ENCODE measurements around the gene RAB7B. TPM values are rescaled to one million over a fixed set of nuclear protein-coding genes. Genes with fewer than 3 reads are reported as not detected.

The RAB7B gene
- total RNA-seq, 4 donors from 2014 or later: 0.26 to 22.5 (median 8.0) TPM

DNA sequence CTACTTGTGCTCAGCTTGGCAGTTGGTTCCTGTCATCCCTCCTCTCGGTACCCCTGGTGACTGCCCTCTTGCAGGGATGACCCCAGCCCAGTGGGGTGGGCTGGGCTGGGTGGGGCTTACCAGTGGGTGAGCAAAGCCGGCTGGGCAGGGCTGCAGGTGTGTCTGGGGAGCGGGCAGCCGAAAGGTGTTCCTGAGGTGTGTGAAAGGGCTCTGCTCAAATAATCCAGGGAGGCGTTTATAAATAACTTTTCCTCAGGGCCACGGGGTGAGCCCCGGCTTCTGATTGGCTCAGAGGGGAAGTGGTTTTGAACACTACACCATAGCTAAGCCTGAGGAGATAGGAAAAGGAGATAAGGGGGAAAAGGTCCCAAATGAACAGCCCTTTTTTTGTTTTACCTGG is 60.0 kb downstream of the RAB7B start, which contains the start of gene SLC26A9:
Gene SLC26A9, minus strand, starts transcription at position 212 of the 400 bp plus-strand sequence. CDS start 7,636 bp downstream, outside the sequence.
- H3K27ac ChIP-seq: no peak within 1 kb of the TSS
- no peaks in the 10 kb centered on the region for H3K4me1 ChIP-seq
- H3K9me3 ChIP-seq: no peaks in the 10 kb centered on the region
- H3K36me3 ChIP-seq: no peaks in the 10 kb centered on the region
- intact Hi-C loops (cut with DNase I; ENCODE audit: low total_unique reads): no loop called here
- TF ChIP-seq POLR2A (IDR thresholded peaks at IDR 0.05): no peak
- TF ChIP-seq, protein P1, sequence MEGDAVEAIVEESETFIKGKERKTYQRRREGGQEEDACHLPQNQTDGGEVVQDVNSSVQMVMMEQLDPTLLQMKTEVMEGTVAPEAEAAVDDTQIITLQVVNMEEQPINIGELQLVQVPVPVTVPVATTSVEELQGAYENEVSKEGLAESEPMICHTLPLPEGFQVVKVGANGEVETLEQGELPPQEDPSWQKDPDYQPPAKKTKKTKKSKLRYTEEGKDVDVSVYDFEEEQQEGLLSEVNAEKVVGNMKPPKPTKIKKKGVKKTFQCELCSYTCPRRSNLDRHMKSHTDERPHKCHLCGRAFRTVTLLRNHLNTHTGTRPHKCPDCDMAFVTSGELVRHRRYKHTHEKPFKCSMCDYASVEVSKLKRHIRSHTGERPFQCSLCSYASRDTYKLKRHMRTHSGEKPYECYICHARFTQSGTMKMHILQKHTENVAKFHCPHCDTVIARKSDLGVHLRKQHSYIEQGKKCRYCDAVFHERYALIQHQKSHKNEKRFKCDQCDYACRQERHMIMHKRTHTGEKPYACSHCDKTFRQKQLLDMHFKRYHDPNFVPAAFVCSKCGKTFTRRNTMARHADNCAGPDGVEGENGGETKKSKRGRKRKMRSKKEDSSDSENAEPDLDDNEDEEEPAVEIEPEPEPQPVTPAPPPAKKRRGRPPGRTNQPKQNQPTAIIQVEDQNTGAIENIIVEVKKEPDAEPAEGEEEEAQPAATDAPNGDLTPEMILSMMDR (IDR thresholded peaks at IDR 0.05): no peak
- DNase-seq: no peak
- H3K4me3 ChIP-seq: no peak within 1 kb of the TSS
- peaks cover 0 to 4% of the 10 kb centered on the region in 2 donors for H3K27me3 ChIP-seq

DNA sequence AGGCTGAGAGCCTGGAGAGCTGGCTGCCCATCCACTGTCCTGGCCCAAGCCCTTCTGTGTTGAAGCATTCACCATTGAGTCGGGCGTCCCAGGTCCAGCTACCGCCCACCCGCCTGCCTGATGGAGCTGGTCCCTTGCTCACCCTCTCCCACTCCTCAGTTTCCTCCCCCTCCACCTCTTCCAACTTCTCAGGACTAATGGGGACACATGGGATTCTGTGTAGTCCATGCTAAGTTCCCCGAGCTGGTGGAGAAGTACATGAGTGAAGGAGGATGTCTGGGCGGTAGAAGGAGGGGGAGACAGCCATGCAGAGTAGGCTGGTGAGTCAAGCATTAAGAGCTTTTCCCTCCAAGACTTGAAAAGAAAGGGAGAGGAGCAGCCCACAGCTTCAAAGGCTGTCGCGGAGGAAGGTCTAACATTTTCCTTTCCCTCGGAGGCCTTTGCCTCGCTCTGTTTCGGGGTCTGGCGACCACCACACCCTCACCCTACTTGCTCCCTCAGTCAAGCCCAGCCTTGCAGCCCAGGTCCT is 60.5 kb downstream of the RAB7B start:
- Histone ChIP-seq H3K4me1 (no peaks in the 10 kb centered on the region), H3K27me3 (peaks cover 0 to 4% of the 10 kb centered on the region in 2 donors), H3K36me3 (no peaks in the 10 kb centered on the region), H3K9me3 (no peaks in the 10 kb centered on the region), H3K4me3 (no peak overlapping the region), H3K27ac (no peak overlapping the region)
- intact Hi-C loops (cut with DNase I; ENCODE audit: low total_unique reads): no loop called here
- DNase-seq: no peak
- no peak for TF ChIP-seq POLR2A (IDR thresholded peaks at IDR 0.05)
- TF ChIP-seq, protein P1 (IDR thresholded peaks at IDR 0.05): no peak

DNA sequence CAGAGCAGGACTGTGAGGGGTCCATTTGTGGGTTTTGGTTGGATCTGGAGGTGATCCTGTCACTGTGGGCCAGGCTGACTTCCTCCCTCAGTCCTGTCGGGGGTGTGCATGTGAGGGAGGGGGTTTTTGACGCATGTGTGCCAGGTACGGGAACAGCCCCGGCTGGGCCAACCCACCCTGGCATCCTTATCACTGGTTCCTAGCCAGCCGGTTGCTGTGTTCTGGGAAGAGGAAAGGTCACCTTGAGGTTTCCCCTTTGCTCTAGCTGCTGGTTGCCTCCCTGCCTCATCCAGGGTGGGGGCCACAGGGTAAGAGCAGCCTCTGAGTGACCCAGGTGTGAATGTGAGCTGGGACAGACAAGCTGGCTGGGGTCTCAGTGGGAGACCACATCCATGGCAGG is 62.5 kb downstream of the RAB7B start:
- Histone ChIP-seq H3K27ac (no peak overlapping the region), H3K4me1 (no peaks in the 10 kb centered on the region), H3K27me3 (peaks cover 0 to 4% of the 10 kb centered on the region in 2 donors), H3K36me3 (no peaks in the 10 kb centered on the region), H3K4me3 (no peak overlapping the region), H3K9me3 (no peaks in the 10 kb centered on the region)
- no peak for TF ChIP-seq POLR2A (IDR thresholded peaks at IDR 0.05)
- TF ChIP-seq, protein P1 (IDR thresholded peaks at IDR 0.05): no peak
- intact Hi-C loops (cut with DNase I; ENCODE audit: low total_unique reads): no loop called here
- no peak for DNase-seq

- Histone ChIP-seq H3K27me3 (peaks cover 0 to 4% of the 10 kb centered on the region in 2 donors), H3K9me3 (no peaks in the 10 kb centered on the region), H3K27ac (no peak overlapping the region), H3K36me3 (no peaks in the 10 kb centered on the region), H3K4me3 (no peak overlapping the region), H3K4me1 (no peaks in the 10 kb centered on the region)
- intact Hi-C loops (cut with DNase I; ENCODE audit: low total_unique reads): no loop called here
- DNase-seq: no peak
- TF ChIP-seq, protein P1 (IDR thresholded peaks at IDR 0.05): no peak
- TF ChIP-seq POLR2A (IDR thresholded peaks at IDR 0.05): no peak
Measured at GRCh38 chr1:205939690-205940330, 63.4 kb downstream of the RAB7B start.

- no peak for DNase-seq
- no peaks in the 10 kb centered on the region for H3K4me1 ChIP-seq
- intact Hi-C loops (cut with DNase I; ENCODE audit: low total_unique reads): no loop called here
- TF ChIP-seq, protein P1 (IDR thresholded peaks at IDR 0.05): no peak
- TF ChIP-seq POLR2A (IDR thresholded peaks at IDR 0.05): no peak
- H3K27ac ChIP-seq: no peak overlapping the region
- no peaks in the 10 kb centered on the region for H3K36me3 ChIP-seq
- H3K9me3 ChIP-seq: no peaks in the 10 kb centered on the region
- peaks cover 0 to 4% of the 10 kb centered on the region in 2 donors for H3K27me3 ChIP-seq
- H3K4me3 ChIP-seq: no peak overlapping the region
Measured at GRCh38 chr1:205938682-205939081, 64.5 kb downstream of the RAB7B start.

All from uterus (tissue), 4 donors.